ENCODE results near the gene GJA1. TPM values are rescaled to one million over a fixed set of nuclear protein-coding genes. Genes with fewer than 3 reads are reported as not detected.
"Not testable (repeated sequence)": the region's sequence is repeated elsewhere in the genome, so short reads cannot be mapped to it uniquely, and the experiment has no call there.

The GJA1 gene
- polyA plus RNA-seq, 1 of the 3 experiments (the other 2 are of a cell fraction), result 23.5 TPM

- Histone ChIP-seq H4K20me1 (ENCODE audit: insufficient read depth) (peaks cover 21% of the 10 kb centered on the region), H3K4me2 (0 out of 2 replicates have a peak overlapping the region, but pooled peaks have one; percentile 25), H3K9me3 (no peaks in the 10 kb centered on the region), H3K4me1 (ENCODE audit: control insufficient read depth in 1 of 2, insufficient read depth in 2 of 2, low read depth in 1 of 2, low read length in 1 of 2) (peaks cover 0 to 35% of the 10 kb centered on the region in 2 experiments; a peak in 3 of 4 replicates), H2AFZ (ENCODE audit: low read depth) (no peak overlapping the region), H3K4me3 (ENCODE audit: low read depth in 2 of 2, low read length in 1 of 2) (no peak overlapping the region), H3F3A (replicated peaks; ENCODE audit: insufficient read depth) (peaks cover 5% of the 10 kb centered on the region), H3K9ac (no peak overlapping the region), H3K27me3 (ENCODE audit: insufficient read depth) (no peaks in the 10 kb centered on the region), H3K79me2 (ENCODE audit: insufficient read depth) (peaks cover 96% of the 10 kb centered on the region), H3K9me2 (no peaks in the 10 kb centered on the region), H3K36me3 (replicated peaks in 1 of 2; ENCODE audit: control insufficient read depth in 1 of 2, insufficient read depth in 2 of 2, low read length in 1 of 2) (peaks cover 2 to 28% of the 10 kb centered on the region in 2 experiments), H3K27ac (ENCODE audit: low read depth in 2 of 2, low read length in 1 of 2) (peak overlapping the region in 1 of 2 experiments; percentile 28; a peak in 1 of 4 replicates)
- TF ChIP-seq NFIC (IDR thresholded peaks at IDR 0.05; ENCODE audit: borderline replicate concordance), result peak; percentile 29; the same call in 1 of the 2 replicates
- no peak for TF ChIP-seq MEF2A (IDR thresholded peaks at IDR 0.05; ENCODE audit: borderline replicate concordance, low read depth)
- no peak for TF ChIP-seq RXRA (IDR thresholded peaks at IDR 0.05; ENCODE audit: borderline replicate concordance, low read depth)
- ChIA-PET POLR2A (no interaction called here), CTCF (interaction anchor here (0.5 to 3.0 kb wide), 4 partner anchors 14 to 1048 kb away, joined by 3 to 10 read pairs (median 6); no protein-coding TSS in a partner anchor)
- no peak for DNase-seq
- WGBS (ENCODE audit: low lambda C conversion rate), result 47% methylated on average over 3 of the region's 3 CpGs
These were observed 8.6 kb downstream of the GJA1 start for GRCh38 chr6:121443971-121444541.

DNA sequence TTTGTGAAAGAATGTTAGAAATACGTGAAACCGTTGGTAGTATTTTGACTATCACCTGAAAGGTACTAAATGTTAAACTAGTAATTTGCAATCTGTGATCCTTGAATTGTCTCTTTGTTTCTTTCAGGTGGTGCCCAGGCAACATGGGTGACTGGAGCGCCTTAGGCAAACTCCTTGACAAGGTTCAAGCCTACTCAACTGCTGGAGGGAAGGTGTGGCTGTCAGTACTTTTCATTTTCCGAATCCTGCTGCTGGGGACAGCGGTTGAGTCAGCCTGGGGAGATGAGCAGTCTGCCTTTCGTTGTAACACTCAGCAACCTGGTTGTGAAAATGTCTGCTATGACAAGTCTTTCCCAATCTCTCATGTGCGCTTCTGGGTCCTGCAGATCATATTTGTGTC, 11.3 kb downstream of the GJA1 start:
- H3K4me3 ChIP-seq (ENCODE audit: low read depth in 2 of 2, low read length in 1 of 2); DNase-seq; H3K4me2 ChIP-seq; CTCF ChIA-PET; H3K9me2 ChIP-seq; POLR2A ChIA-PET; H3K9me3 ChIP-seq; H2AFZ ChIP-seq (ENCODE audit: low read depth); H3K27ac ChIP-seq (ENCODE audit: low read depth in 2 of 2, low read length in 1 of 2); H3K27me3 ChIP-seq (ENCODE audit: insufficient read depth); H3K9ac ChIP-seq: not testable (repeated sequence)
- Histone ChIP-seq H3K36me3 (replicated peaks in 1 of 2; ENCODE audit: control insufficient read depth in 1 of 2, insufficient read depth in 2 of 2, low read length in 1 of 2) (peaks cover 2 to 40% of the 10 kb centered on the region in 2 experiments), H4K20me1 (ENCODE audit: insufficient read depth) (peaks cover 21% of the 10 kb centered on the region), H3F3A (replicated peaks; ENCODE audit: insufficient read depth) (peaks cover 10% of the 10 kb centered on the region), H3K4me1 (ENCODE audit: control insufficient read depth in 1 of 2, insufficient read depth in 2 of 2, low read depth in 1 of 2, low read length in 1 of 2) (peaks cover 0 to 20% of the 10 kb centered on the region in 2 experiments; a peak in 3 of 4 replicates), H3K79me2 (ENCODE audit: insufficient read depth) (peaks cover 69% of the 10 kb centered on the region)
- 92% methylated on average over 7 of the region's 7 CpGs for WGBS (ENCODE audit: low lambda C conversion rate)

DNA sequence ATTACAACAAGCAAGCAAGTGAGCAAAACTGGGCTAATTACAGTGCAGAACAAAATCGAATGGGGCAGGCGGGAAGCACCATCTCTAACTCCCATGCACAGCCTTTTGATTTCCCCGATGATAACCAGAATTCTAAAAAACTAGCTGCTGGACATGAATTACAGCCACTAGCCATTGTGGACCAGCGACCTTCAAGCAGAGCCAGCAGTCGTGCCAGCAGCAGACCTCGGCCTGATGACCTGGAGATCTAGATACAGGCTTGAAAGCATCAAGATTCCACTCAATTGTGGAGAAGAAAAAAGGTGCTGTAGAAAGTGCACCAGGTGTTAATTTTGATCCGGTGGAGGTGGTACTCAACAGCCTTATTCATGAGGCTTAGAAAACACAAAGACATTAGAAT, 12.3 kb downstream of the GJA1 start:
- CTCF ChIA-PET, result interaction anchor here (0.6 kb wide), 1 partner anchor 32 kb away, joined by 3 read pairs; no protein-coding TSS in a partner anchor
- Histone ChIP-seq H3K79me2 (ENCODE audit: insufficient read depth) (peaks cover 59% of the 10 kb centered on the region), H3K4me1 (ENCODE audit: control insufficient read depth in 1 of 2, insufficient read depth in 2 of 2, low read depth in 1 of 2, low read length in 1 of 2) (peaks cover 0 to 10% of the 10 kb centered on the region in 2 experiments; a peak in 2 of 4 replicates), H3F3A (replicated peaks; ENCODE audit: insufficient read depth) (peaks cover 13% of the 10 kb centered on the region), H3K36me3 (replicated peaks in 1 of 2; ENCODE audit: control insufficient read depth in 1 of 2, insufficient read depth in 2 of 2, low read length in 1 of 2) (peaks cover 2 to 37% of the 10 kb centered on the region in 2 experiments), H4K20me1 (ENCODE audit: insufficient read depth) (peaks cover 16% of the 10 kb centered on the region)
- H3K4me2 ChIP-seq; H3K9ac ChIP-seq; H3K27ac ChIP-seq (ENCODE audit: low read depth in 2 of 2, low read length in 1 of 2); H3K4me3 ChIP-seq (ENCODE audit: low read depth in 2 of 2, low read length in 1 of 2); H3K27me3 ChIP-seq (ENCODE audit: insufficient read depth); H3K9me3 ChIP-seq; POLR2A ChIA-PET; DNase-seq; H2AFZ ChIP-seq (ENCODE audit: low read depth); H3K9me2 ChIP-seq: not testable (repeated sequence)
- WGBS (ENCODE audit: low lambda C conversion rate), result 78% methylated on average over 7 of the region's 7 CpGs

DNA sequence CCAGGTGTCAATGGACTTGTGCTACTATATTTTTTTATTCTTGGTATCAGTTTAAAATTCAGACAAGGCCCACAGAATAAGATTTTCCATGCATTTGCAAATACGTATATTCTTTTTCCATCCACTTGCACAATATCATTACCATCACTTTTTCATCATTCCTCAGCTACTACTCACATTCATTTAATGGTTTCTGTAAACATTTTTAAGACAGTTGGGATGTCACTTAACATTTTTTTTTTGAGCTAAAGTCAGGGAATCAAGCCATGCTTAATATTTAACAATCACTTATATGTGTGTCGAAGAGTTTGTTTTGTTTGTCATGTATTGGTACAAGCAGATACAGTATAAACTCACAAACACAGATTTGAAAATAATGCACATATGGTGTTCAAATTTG, 13.1 kb downstream of the GJA1 start:
- H3K9ac ChIP-seq; H3K4me2 ChIP-seq; H3K27me3 ChIP-seq (ENCODE audit: insufficient read depth); H3K4me1 ChIP-seq (ENCODE audit: control insufficient read depth in 1 of 2, insufficient read depth in 2 of 2, low read depth in 1 of 2, low read length in 1 of 2); H4K20me1 ChIP-seq (ENCODE audit: insufficient read depth); H3K4me3 ChIP-seq (ENCODE audit: low read depth in 2 of 2, low read length in 1 of 2); DNase-seq; H2AFZ ChIP-seq (ENCODE audit: low read depth); H3K27ac ChIP-seq (ENCODE audit: low read depth in 2 of 2, low read length in 1 of 2); H3K9me2 ChIP-seq; POLR2A ChIA-PET; CTCF ChIA-PET; H3K9me3 ChIP-seq: not testable (repeated sequence)
- 85% methylated on average over 2 of the region's 2 CpGs for WGBS (ENCODE audit: low lambda C conversion rate)
- Histone ChIP-seq H3K36me3 (replicated peaks in 1 of 2; ENCODE audit: control insufficient read depth in 1 of 2, insufficient read depth in 2 of 2, low read length in 1 of 2) (peaks cover 2 to 37% of the 10 kb centered on the region in 2 experiments), H3F3A (replicated peaks; ENCODE audit: insufficient read depth) (peaks cover 17% of the 10 kb centered on the region), H3K79me2 (ENCODE audit: insufficient read depth) (peaks cover 51% of the 10 kb centered on the region)

Measured in SK-N-SH (cell line).